ENCODE measurements around the gene CAPN2.

DNA sequence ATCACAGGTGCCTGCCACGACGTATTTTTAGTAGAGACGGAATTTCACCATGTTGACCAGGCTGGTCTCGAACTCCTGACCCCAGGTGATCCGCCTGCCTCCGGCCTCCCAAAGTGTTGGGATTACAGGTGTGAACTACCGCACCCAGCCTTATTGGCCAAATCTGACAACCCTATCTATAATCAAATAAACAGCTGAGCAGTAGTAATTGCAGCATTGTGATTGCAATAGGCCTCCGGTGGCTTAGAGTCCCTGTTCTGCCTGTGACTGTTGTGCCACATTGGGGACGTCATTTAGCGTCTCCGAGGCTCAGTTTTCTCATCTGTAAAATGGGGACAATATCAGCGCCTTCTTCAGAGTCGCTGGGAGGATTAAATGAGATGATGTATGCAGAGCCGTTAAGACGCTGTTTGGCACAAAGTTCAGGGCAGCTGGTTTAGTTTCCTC, 569 bp upstream of the CAPN2 start:
- TF ChIP-seq, protein P1, sequence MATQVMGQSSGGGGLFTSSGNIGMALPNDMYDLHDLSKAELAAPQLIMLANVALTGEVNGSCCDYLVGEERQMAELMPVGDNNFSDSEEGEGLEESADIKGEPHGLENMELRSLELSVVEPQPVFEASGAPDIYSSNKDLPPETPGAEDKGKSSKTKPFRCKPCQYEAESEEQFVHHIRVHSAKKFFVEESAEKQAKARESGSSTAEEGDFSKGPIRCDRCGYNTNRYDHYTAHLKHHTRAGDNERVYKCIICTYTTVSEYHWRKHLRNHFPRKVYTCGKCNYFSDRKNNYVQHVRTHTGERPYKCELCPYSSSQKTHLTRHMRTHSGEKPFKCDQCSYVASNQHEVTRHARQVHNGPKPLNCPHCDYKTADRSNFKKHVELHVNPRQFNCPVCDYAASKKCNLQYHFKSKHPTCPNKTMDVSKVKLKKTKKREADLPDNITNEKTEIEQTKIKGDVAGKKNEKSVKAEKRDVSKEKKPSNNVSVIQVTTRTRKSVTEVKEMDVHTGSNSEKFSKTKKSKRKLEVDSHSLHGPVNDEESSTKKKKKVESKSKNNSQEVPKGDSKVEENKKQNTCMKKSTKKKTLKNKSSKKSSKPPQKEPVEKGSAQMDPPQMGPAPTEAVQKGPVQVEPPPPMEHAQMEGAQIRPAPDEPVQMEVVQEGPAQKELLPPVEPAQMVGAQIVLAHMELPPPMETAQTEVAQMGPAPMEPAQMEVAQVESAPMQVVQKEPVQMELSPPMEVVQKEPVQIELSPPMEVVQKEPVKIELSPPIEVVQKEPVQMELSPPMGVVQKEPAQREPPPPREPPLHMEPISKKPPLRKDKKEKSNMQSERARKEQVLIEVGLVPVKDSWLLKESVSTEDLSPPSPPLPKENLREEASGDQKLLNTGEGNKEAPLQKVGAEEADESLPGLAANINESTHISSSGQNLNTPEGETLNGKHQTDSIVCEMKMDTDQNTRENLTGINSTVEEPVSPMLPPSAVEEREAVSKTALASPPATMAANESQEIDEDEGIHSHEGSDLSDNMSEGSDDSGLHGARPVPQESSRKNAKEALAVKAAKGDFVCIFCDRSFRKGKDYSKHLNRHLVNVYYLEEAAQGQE (IDR thresholded peaks at IDR 0.05; ENCODE audit: insufficient replicate concordance, low read depth) = no peak
- TF ChIP-seq, protein P2, sequence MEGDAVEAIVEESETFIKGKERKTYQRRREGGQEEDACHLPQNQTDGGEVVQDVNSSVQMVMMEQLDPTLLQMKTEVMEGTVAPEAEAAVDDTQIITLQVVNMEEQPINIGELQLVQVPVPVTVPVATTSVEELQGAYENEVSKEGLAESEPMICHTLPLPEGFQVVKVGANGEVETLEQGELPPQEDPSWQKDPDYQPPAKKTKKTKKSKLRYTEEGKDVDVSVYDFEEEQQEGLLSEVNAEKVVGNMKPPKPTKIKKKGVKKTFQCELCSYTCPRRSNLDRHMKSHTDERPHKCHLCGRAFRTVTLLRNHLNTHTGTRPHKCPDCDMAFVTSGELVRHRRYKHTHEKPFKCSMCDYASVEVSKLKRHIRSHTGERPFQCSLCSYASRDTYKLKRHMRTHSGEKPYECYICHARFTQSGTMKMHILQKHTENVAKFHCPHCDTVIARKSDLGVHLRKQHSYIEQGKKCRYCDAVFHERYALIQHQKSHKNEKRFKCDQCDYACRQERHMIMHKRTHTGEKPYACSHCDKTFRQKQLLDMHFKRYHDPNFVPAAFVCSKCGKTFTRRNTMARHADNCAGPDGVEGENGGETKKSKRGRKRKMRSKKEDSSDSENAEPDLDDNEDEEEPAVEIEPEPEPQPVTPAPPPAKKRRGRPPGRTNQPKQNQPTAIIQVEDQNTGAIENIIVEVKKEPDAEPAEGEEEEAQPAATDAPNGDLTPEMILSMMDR (IDR thresholded peaks at IDR 0.05; ENCODE audit: insufficient read depth, low read length) = no peak
- TF ChIP-seq POLR2AphosphoS5 (IDR thresholded peaks at IDR 0.05; ENCODE audit: low read depth) = no peak
- no peak for TF ChIP-seq GABPA (IDR thresholded peaks at IDR 0.05; ENCODE audit: low read depth)
